DOHH2 (cell line): Measurements from ENCODE around the gene PYDC2.
"Not testable (repeated sequence)": the region's sequence is repeated elsewhere in the genome, so short reads cannot be mapped to it uniquely, and the experiment has no call there.

Source experiments
- H3F3A ChIP-seq: fragments of 200-600 bp; sonication (generic), shearing (Covaris generic); 2 replicates; pipeline ENCODE4 v1.6.0; 2016; ENCODE audit warnings: antibody characterized with exemption, mild to moderate bottlenecking; ENCODE audit not compliant: control insufficient read depth, insufficient read depth
- H3K27ac ChIP-seq: fragments of 200-600 bp; sonication (generic); 2 replicates; pipeline ENCODE4 v1.5.1; 2014; ENCODE audit warnings: low read depth, mild to moderate bottlenecking, low read length, moderate library complexity
- H3K27me3 ChIP-seq: fragments of 200-600 bp; sonication (generic); 2 replicates; pipeline ENCODE4 v1.6.1; 2014; ENCODE audit warnings: mild to moderate bottlenecking, low read length, mixed read lengths; ENCODE audit not compliant: control insufficient read depth
- H3K36me3 ChIP-seq: fragments of 200-600 bp; sonication (generic); 2 replicates; pipeline ENCODE4 v1.6.1; 2014; ENCODE audit warnings: mild to moderate bottlenecking, low read length, moderate library complexity, mixed read lengths; ENCODE audit not compliant: control insufficient read depth
- H3K4me1 ChIP-seq: fragments of 200-600 bp; sonication (generic); 2 replicates; pipeline ENCODE4 v1.6.1; 2014; ENCODE audit warnings: mild to moderate bottlenecking, low read length, mixed read lengths; ENCODE audit not compliant: control insufficient read depth
- H3K4me2 ChIP-seq: fragments of 200-600 bp; sonication (generic); 2 replicates; pipeline ENCODE4 v1.6.0; 2014; ENCODE audit warnings: mild to moderate bottlenecking, low read length, moderate library complexity
- H3K4me3 ChIP-seq: fragments of 200-600 bp; sonication (generic); 2 replicates; pipeline ENCODE4 v1.5.1; 2014; ENCODE audit warnings: mild to moderate bottlenecking, low read length, mixed read lengths
- H3K79me2 ChIP-seq: fragments of 200-600 bp; sonication (generic); 2 replicates; pipeline ENCODE4 v1.6.1; 2014; ENCODE audit warnings: mild to moderate bottlenecking, low read length, mixed read lengths; ENCODE audit not compliant: control insufficient read depth
- H3K9me2 ChIP-seq: fragments of 200-600 bp; sonication (generic); replicated peaks from 2 replicates; pipeline ENCODE4 v1.6.1; 2014; ENCODE audit warnings: mild to moderate bottlenecking, low read length, mixed read lengths; ENCODE audit not compliant: control insufficient read depth
- H3K9me3 ChIP-seq: fragments of 200-600 bp; sonication (generic); 2 replicates; pipeline ENCODE4 v1.6.1; 2014; ENCODE audit warnings: antibody characterized with exemption, low read length, mixed read lengths; ENCODE audit not compliant: control insufficient read depth, insufficient read depth
- H4K20me1 ChIP-seq: fragments of 200-600 bp; sonication (generic); 2 replicates; pipeline ENCODE4 v1.6.0; 2014; ENCODE audit warnings: low read depth, mild to moderate bottlenecking, antibody characterized with exemption, low read length, moderate library complexity; ENCODE audit not compliant: control insufficient read depth, insufficient read depth
- CTCF ChIP-seq: fragments of 200-600 bp; sonication (generic); IDR thresholded peaks from one replicate; pipeline ENCODE4 v1.5.1; 2014; ENCODE audit warnings: antibody characterized with exemption, mild to moderate bottlenecking, low read depth, low read length; ENCODE audit not compliant: poor library complexity, severe bottlenecking
- EZH2phosphoT487 ChIP-seq: fragments of 200-600 bp; sonication (generic); IDR thresholded peaks from 2 replicates; pipeline ENCODE4 v1.6.1; 2017; ENCODE audit warnings: borderline replicate concordance, mild to moderate bottlenecking, antibody characterized with exemption, low read length, moderate library complexity, mixed read lengths

Gene PYDC2

GRCh38 chr3:191470545-191470944, 9.6 kb downstream of the PYDC2 start:
- TF ChIP-seq CTCF = no peak
- TF ChIP-seq EZH2phosphoT487 = no peak
- Histone ChIP-seq H3K4me3 (no peak overlapping the region), H3K9me2 (no peaks in the 10 kb centered on the region), H3K27me3 (no peaks in the 10 kb centered on the region), H3K4me2 (no peak overlapping the region), H3K9me3 (no peaks in the 10 kb centered on the region), H3K79me2 (no peaks in the 10 kb centered on the region), H4K20me1 (no peaks in the 10 kb centered on the region), H3K27ac (no peak overlapping the region), H3K4me1 (no peaks in the 10 kb centered on the region), H3K36me3 (no peaks in the 10 kb centered on the region), H3F3A (no peaks in the 10 kb centered on the region)

GRCh38 chr3:191473661-191474198, 12.8 kb downstream of the PYDC2 start:
- H3K9me2 ChIP-seq = no peaks in the 10 kb centered on the region
- no peak overlapping the region for H3K27ac ChIP-seq

GRCh38 chr3:191476066-191476772, 15.3 kb downstream of the PYDC2 start:
- no peak overlapping the region for H3K4me2 ChIP-seq
- H3F3A ChIP-seq = no peaks in the 10 kb centered on the region
- H3K9me2 ChIP-seq = no peaks in the 10 kb centered on the region
- no peak for TF ChIP-seq CTCF
- no peak for TF ChIP-seq EZH2phosphoT487
- H3K4me1 ChIP-seq = no peaks in the 10 kb centered on the region
- no peaks in the 10 kb centered on the region for H3K79me2 ChIP-seq
- no peaks in the 10 kb centered on the region for H3K27me3 ChIP-seq
- H3K9me3 ChIP-seq = no peaks in the 10 kb centered on the region
- no peaks in the 10 kb centered on the region for H4K20me1 ChIP-seq
- no peaks in the 10 kb centered on the region for H3K36me3 ChIP-seq
- H3K4me3 ChIP-seq = no peak overlapping the region
- no peak overlapping the region for H3K27ac ChIP-seq

More at GRCh38 chr3:191473661-191474198, 12.8 kb downstream of the PYDC2 start:
- H3K4me3 ChIP-seq = no peak overlapping the region
- no peaks in the 10 kb centered on the region for H3K9me3 ChIP-seq
- no peaks in the 10 kb centered on the region for H4K20me1 ChIP-seq
- no peak overlapping the region for H3K4me2 ChIP-seq
- H3K36me3 ChIP-seq = no peaks in the 10 kb centered on the region
- no peaks in the 10 kb centered on the region for H3K79me2 ChIP-seq
- no peaks in the 10 kb centered on the region for H3K4me1 ChIP-seq
- TF ChIP-seq EZH2phosphoT487 (no peak), CTCF (no peak)
- H3F3A ChIP-seq = no peaks in the 10 kb centered on the region
- no peaks in the 10 kb centered on the region for H3K27me3 ChIP-seq

GRCh38 chr3:191483994-191484393, 23.0 kb downstream of the PYDC2 start:
- H3K9me3 ChIP-seq, H3K4me3 ChIP-seq, H3F3A ChIP-seq, H3K4me1 ChIP-seq, H4K20me1 ChIP-seq, H3K79me2 ChIP-seq, H3K27me3 ChIP-seq, H3K4me2 ChIP-seq, H3K36me3 ChIP-seq, H3K9me2 ChIP-seq, H3K27ac ChIP-seq: not testable (repeated sequence)
